Sigmoid colon (tissue), 7 donors: ENCODE data around the gene DNAH10. TPM values are rescaled to one million over a fixed set of nuclear protein-coding genes. Genes with fewer than 3 reads are reported as not detected.

Experiments
- DNase-seq: peaks from one replicate; pipeline ENCODE4 v3.0.0-alpha.2; 2019
- H3K27ac ChIP-seq, 4 donors: fragments of 200-600 bp; sonication (generic); one replicate each; pipeline ENCODE4 v1.5.1; 2016 to 2019; ENCODE audit warnings: mild to moderate bottlenecking in 1 of 4
- H3K27me3 ChIP-seq, 3 donors: fragments of 200-600 bp; sonication (generic); one replicate each; pipeline ENCODE4 v1.5.1; 2019; ENCODE audit warnings: mild to moderate bottlenecking in 1 of 3
- H3K36me3 ChIP-seq, 4 donors: fragments of 200-600 bp; sonication (generic); one replicate each; pipeline ENCODE4 v1.5.1; 2016 to 2019
- H3K4me1 ChIP-seq, 4 donors: fragments of 200-600 bp; sonication (generic); one replicate each; pipeline ENCODE4 v1.5.1; 2017 to 2019
- H3K4me3 ChIP-seq, 4 donors: fragments of 200-600 bp; sonication (generic); one replicate each; pipeline ENCODE4 v1.5.1; 2017 to 2019; ENCODE audit warnings: mild to moderate bottlenecking in 2 of 4, moderate library complexity in 1 of 4
- H3K9me3 ChIP-seq, 4 donors: fragments of 200-600 bp in 3 of 4; sonication (generic) in 3 of 4; one replicate each; pipeline versions ENCODE4 v1.5.1 to v1.6.1; 2013 to 2019
- EP300 ChIP-seq, 4 donors: sonication (generic); formaldehyde crosslinking; IDR thresholded peaks; one replicate each; pipeline ENCODE4 v1.6.1; 2017; ENCODE audit warnings: antibody characterized with exemption in 4 of 4
- POLR2A ChIP-seq, 2 donors: fragments of 450-650 bp; IDR thresholded peaks; one replicate each; pipeline ENCODE4 v1.6.1; 2016; ENCODE audit warnings: antibody characterized with exemption in 2 of 2, mild to moderate bottlenecking in 2 of 2, moderate library complexity in 2 of 2
- POLR2AphosphoS5 ChIP-seq, 4 donors: sonication (generic); formaldehyde crosslinking; IDR thresholded peaks; one replicate each; pipeline ENCODE4 v1.6.1; 2017; ENCODE audit warnings: antibody characterized with exemption in 4 of 4
- WGBS, 2 donors: extraction: QIAGEN DNeasy Blood & Tissue Kit; methylation state at CpG; one replicate each; pipeline ENCODE4 v1.1.7; 2013; 5-methylcytosine and 5-hydroxymethylcytosine counted together
- intact Hi-C: fragments of 100-400 bp; cut with DNase I; formaldehyde crosslinking; loops from one replicate; pipeline ENCODE4 v1.15.1; 2023
- polyA plus RNA-seq, 3 donors: library from polyadenylated mRNA; stranded (reverse); fragments of 200-250 nt; gene quantifications; one replicate each; pipeline ENCODE4 v1.2.3, GENCODE V29; 2013
- total RNA-seq, 4 donors: library from RNA; depleted of rRNA; stranded (reverse); fragments of >200 nt; gene quantifications; one replicate each; pipeline ENCODE4 v1.1.0, GENCODE V29; 2016
- TF ChIP-seq, protein P1 (sequence below), 4 experiments: fragments of 450-650 bp in 3 of 4; fragments of 200-600 bp in 1 of 4; IDR thresholded peaks; one replicate each; pipeline ENCODE4 v1.5.1; 2016 to 2019; ENCODE audit warnings: antibody characterized with exemption in 4 of 4, mild to moderate bottlenecking in 3 of 4, moderate library complexity in 2 of 4
- donor health status: healthy with polysubstance abuse.
- donor health status: Bipolar disorder and iron deficiency.
- donor health status: healthy.

The DNAH10 gene
- total and polyA plus RNA-seq, 7 donors, result under 0.01 to 0.29 (median 0.16) TPM; not detected in 4

DNA sequence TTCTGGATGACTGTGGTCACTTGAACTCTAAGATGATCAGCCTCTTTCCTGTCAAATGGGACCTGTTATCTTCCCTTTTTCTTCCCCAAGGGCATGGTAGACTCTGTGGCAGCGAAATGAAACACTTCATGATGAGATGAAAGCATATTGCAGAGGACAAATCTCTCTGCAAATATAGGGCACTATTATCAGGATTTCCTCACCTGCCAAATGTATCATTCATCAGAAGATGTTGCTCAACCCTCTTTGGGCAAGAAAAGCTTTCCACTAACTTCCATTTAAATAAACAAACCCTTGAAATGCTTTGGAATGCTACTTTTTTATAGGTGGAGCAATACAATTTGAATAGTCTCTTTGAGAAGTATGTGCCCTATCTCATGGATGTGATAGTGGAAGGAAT is 105.0 kb downstream of the DNAH10 start:
- H3K4me1 ChIP-seq, result no peaks in the 10 kb centered on the region
- no peaks in the 10 kb centered on the region for H3K36me3 ChIP-seq
- TF ChIP-seq POLR2AphosphoS5 (IDR thresholded peaks at IDR 0.05) (no peak), POLR2A (IDR thresholded peaks at IDR 0.05) (no peak), EP300 (IDR thresholded peaks at IDR 0.05) (no peak)
- TF ChIP-seq, protein P1, sequence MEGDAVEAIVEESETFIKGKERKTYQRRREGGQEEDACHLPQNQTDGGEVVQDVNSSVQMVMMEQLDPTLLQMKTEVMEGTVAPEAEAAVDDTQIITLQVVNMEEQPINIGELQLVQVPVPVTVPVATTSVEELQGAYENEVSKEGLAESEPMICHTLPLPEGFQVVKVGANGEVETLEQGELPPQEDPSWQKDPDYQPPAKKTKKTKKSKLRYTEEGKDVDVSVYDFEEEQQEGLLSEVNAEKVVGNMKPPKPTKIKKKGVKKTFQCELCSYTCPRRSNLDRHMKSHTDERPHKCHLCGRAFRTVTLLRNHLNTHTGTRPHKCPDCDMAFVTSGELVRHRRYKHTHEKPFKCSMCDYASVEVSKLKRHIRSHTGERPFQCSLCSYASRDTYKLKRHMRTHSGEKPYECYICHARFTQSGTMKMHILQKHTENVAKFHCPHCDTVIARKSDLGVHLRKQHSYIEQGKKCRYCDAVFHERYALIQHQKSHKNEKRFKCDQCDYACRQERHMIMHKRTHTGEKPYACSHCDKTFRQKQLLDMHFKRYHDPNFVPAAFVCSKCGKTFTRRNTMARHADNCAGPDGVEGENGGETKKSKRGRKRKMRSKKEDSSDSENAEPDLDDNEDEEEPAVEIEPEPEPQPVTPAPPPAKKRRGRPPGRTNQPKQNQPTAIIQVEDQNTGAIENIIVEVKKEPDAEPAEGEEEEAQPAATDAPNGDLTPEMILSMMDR (IDR thresholded peaks at IDR 0.05), result no peak
- H3K9me3 ChIP-seq, result no peaks in the 10 kb centered on the region
- DNase-seq, result no peak
- no peak overlapping the region for H3K4me3 ChIP-seq
- H3K27ac ChIP-seq, result no peak overlapping the region
- peaks cover 0 to 20% (median 0%) of the 10 kb centered on the region in 3 donors for H3K27me3 ChIP-seq
- WGBS, 2 donors, result 67 to 76% methylated on average over 1 of the region's 1 CpG
- intact Hi-C loops, result no loop called here

DNA sequence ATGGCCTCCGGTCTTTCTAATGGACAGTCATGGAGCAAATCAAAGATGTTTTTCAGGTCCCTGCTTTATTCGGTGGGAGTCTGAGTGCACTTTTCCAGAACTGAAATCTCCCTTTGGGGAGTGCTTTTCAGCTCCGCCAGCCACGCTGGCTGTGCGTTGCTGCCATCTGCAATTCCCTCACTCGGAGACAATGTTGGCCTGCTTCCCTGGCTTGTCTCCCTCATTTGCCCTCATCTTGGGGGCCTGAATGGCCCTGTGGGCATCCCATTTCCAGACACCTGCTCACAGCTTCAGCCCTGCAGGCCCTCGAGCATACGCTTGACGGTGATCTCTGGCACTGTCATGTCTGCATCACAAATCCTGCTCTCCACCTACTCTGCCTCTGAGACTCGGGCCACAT is 106.7 kb downstream of the DNAH10 start:
- Histone ChIP-seq H3K4me1 (no peaks in the 10 kb centered on the region), H3K9me3 (no peaks in the 10 kb centered on the region), H3K27me3 (peaks cover 0 to 15% (median 0%) of the 10 kb centered on the region in 3 donors), H3K27ac (no peak overlapping the region), H3K36me3 (no peaks in the 10 kb centered on the region), H3K4me3 (no peak overlapping the region)
- no peak for DNase-seq
- TF ChIP-seq POLR2AphosphoS5 (IDR thresholded peaks at IDR 0.05) (no peak), EP300 (IDR thresholded peaks at IDR 0.05) (no peak), POLR2A (IDR thresholded peaks at IDR 0.05) (no peak)
- TF ChIP-seq, protein P1 (IDR thresholded peaks at IDR 0.05), result no peak
- intact Hi-C loops, result no loop called here
- WGBS, 2 donors, result 92 to 94% methylated on average over 10 of the region's 10 CpGs

DNA sequence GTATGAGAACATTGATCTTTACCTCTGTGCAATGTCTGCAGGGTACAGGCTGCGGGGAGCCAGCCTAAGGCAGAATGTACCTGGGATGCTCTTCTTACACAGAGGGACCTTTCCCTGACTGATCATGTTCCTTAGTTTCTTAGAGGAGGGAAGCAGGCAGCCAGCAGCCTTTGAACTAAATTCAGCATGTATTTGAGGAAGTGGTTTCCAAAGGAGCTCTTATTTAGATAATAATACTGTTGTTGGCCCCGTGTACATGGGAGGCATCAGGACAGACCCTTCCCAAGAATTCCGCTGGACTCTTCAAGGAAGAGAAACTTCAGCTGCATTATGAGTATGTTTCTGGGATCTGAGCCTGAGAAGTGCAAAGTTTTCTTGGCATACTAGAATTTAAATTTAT is 111.7 kb downstream of the DNAH10 start:
- Histone ChIP-seq H3K9me3 (no peaks in the 10 kb centered on the region), H3K4me3 (no peak overlapping the region), H3K4me1 (no peaks in the 10 kb centered on the region), H3K27ac (no peak overlapping the region), H3K36me3 (no peaks in the 10 kb centered on the region), H3K27me3 (peaks cover 0 to 8% (median 0%) of the 10 kb centered on the region in 3 donors)
- no peak for DNase-seq
- TF ChIP-seq POLR2AphosphoS5 (IDR thresholded peaks at IDR 0.05) (no peak), POLR2A (IDR thresholded peaks at IDR 0.05) (no peak), EP300 (IDR thresholded peaks at IDR 0.05) (no peak)
- TF ChIP-seq, protein P1 (IDR thresholded peaks at IDR 0.05), result no peak
- 74 to 75% methylated on average over 3 of the region's 3 CpGs for WGBS, 2 donors
- intact Hi-C loops, result no loop called here

DNA sequence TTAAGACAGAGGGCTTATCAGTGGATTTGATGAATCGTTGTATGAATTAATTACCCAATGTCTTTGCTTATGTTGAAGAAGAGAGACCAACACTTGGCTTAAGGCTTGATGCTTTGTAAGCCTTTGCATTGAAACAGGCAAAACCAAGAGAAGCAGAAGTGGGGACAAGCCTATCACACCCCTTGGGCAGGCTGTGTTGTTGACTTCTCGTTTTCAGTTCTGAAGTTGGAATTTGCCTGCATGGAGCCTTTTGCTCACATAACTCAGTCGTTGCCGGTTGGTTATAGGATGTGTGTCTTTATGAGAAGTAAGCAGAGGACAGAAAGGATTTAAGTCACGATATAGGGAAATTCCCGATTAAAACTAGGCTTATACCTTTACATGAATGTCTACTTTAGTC is 115.9 kb downstream of the DNAH10 start:
- H3K27ac ChIP-seq, result no peak overlapping the region
- H3K4me3 ChIP-seq, result no peak overlapping the region
- WGBS, 2 donors, result 74 to 85% methylated on average over 6 of the region's 6 CpGs
- TF ChIP-seq POLR2AphosphoS5 (IDR thresholded peaks at IDR 0.05) (no peak), EP300 (IDR thresholded peaks at IDR 0.05) (no peak), POLR2A (IDR thresholded peaks at IDR 0.05) (no peak)
- TF ChIP-seq, protein P1 (IDR thresholded peaks at IDR 0.05), result no peak
- H3K9me3 ChIP-seq, result no peaks in the 10 kb centered on the region
- intact Hi-C loops, result no loop called here
- H3K36me3 ChIP-seq, result no peaks in the 10 kb centered on the region
- no peaks in the 10 kb centered on the region for H3K27me3 ChIP-seq
- no peaks in the 10 kb centered on the region for H3K4me1 ChIP-seq
- DNase-seq, result no peak

DNA sequence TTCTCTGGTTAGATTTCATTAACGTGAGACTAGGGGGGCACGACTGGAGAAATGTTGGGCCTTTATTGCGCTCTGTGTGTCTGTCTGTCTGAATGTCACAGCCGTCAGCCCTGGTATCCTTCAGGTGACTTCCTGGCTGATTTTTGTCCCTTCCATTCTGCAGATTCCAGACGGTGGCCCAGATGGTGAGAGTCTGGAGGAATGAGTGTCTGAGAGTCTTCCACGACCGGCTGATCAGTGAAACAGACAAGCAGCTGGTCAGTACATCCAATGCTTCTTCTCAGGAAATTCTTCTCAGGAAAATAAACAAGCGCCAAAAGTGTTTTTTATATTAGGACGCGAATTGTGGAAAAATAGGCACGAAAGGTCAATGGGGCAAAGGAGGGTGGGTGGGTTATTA is 117.0 kb downstream of the DNAH10 start:
- TF ChIP-seq, protein P1 (IDR thresholded peaks at IDR 0.05), result no peak
- no peak for TF ChIP-seq EP300 (IDR thresholded peaks at IDR 0.05)
- Histone ChIP-seq H3K36me3 (no peaks in the 10 kb centered on the region), H3K4me3 (no peak overlapping the region), H3K9me3 (no peaks in the 10 kb centered on the region), H3K27ac (no peak overlapping the region), H3K27me3 (peaks cover 0 to 6% (median 0%) of the 10 kb centered on the region in 3 donors), H3K4me1 (no peaks in the 10 kb centered on the region)
- WGBS, 2 donors, result 78 to 82% methylated on average over 11 of the region's 11 CpGs
- no peak for DNase-seq
- intact Hi-C loops, result no loop called here
